ENCODE results near the gene LINGO1.

- TF ChIP-seq CTCF (IDR thresholded peaks at IDR 0.05; ENCODE audit: low read depth, low read length, missing input control) (no peak), YY1 (IDR thresholded peaks at IDR 0.05) (no peak), HNF4G (IDR thresholded peaks at IDR 0.05) (no peak), GABPA (IDR thresholded peaks at IDR 0.05 in 1 of 2, conservative IDR thresholded peaks at IDR 0.05 in 1 of 2) (no peak), REST (IDR thresholded peaks at IDR 0.05) (no peak), ATF3 (IDR thresholded peaks at IDR 0.05) (no peak), HNF4A (conservative IDR thresholded peaks at IDR 0.05) (no peak), TAF1 (conservative IDR thresholded peaks at IDR 0.05) (no peak), ZBTB33 (IDR thresholded peaks at IDR 0.05) (no peak), JUND (IDR thresholded peaks at IDR 0.05) (no peak), SP1 (IDR thresholded peaks at IDR 0.05) (no peak)
These were observed 4.7 kb downstream of the LINGO1 start for GRCh38 chr15:77628010-77628409.

Measured in liver (tissue), 3 donors.